NB4 (cell line): ENCODE results near the gene SLC2A5.
A peak's percentile ranks its signal among the peaks of the same experiment; 100 is the strongest.

Source experiments
- DNase-seq: peaks from one replicate; pipeline ENCODE4 v3.0.0; 2010; ENCODE audit warnings: low read depth
- H3K4me3 ChIP-seq: one replicate; pipeline ENCODE4 v1.5.1; 2011; ENCODE audit warnings: mild to moderate bottlenecking, low read depth, low read length, moderate library complexity
- MAX ChIP-seq: IDR thresholded peaks from 2 replicates; pipeline ENCODE4 v1.6.1; 2011; ENCODE audit warnings: low read depth, low read length
- MYC ChIP-seq: IDR thresholded peaks from 2 replicates; pipeline ENCODE4 v1.6.1; 2011; ENCODE audit warnings: low read depth, low read length
- POLR2A ChIP-seq: IDR thresholded peaks from 2 replicates; pipeline ENCODE4 v1.6.1; 2011; ENCODE audit warnings: mild to moderate bottlenecking; ENCODE audit not compliant: insufficient read length; ENCODE audit errors: extremely low read depth
- TF ChIP-seq, protein P1 (sequence below): IDR thresholded peaks from one replicate; pipeline ENCODE4 v1.5.1; 2012; ENCODE audit warnings: low read depth, low read length

Gene SLC2A5

GRCh38 chr1:8992936-8993687, 76.3 kb downstream of the SLC2A5 start:
- DNase-seq = no peak
- TF ChIP-seq POLR2A = no peak
- TF ChIP-seq MYC = no peak
- TF ChIP-seq MAX = no peak
- TF ChIP-seq, protein P1, sequence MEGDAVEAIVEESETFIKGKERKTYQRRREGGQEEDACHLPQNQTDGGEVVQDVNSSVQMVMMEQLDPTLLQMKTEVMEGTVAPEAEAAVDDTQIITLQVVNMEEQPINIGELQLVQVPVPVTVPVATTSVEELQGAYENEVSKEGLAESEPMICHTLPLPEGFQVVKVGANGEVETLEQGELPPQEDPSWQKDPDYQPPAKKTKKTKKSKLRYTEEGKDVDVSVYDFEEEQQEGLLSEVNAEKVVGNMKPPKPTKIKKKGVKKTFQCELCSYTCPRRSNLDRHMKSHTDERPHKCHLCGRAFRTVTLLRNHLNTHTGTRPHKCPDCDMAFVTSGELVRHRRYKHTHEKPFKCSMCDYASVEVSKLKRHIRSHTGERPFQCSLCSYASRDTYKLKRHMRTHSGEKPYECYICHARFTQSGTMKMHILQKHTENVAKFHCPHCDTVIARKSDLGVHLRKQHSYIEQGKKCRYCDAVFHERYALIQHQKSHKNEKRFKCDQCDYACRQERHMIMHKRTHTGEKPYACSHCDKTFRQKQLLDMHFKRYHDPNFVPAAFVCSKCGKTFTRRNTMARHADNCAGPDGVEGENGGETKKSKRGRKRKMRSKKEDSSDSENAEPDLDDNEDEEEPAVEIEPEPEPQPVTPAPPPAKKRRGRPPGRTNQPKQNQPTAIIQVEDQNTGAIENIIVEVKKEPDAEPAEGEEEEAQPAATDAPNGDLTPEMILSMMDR = no peak
- no peak overlapping the region for H3K4me3 ChIP-seq

DNA sequence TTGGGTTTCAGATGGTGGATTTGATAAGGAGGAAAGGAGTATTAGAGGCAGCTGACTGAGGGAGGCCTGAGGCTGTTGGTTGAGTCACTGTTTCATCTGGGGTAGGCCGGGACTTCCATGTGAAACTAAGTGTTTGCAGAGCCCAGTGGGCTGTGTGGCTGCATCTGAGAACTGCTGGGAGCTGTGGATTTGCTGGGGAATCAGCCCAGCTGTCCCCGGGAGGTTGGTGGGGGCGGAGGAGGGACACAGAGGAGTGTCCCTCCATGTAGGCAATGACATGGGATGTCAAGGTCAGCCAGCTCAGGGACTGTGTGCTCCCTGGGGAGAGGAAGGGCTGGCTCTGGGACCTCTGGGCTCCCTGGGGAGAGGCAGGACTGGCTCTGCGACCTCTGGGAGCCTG, 79.6 kb downstream of the SLC2A5 start:
- no peak for DNase-seq

DNA sequence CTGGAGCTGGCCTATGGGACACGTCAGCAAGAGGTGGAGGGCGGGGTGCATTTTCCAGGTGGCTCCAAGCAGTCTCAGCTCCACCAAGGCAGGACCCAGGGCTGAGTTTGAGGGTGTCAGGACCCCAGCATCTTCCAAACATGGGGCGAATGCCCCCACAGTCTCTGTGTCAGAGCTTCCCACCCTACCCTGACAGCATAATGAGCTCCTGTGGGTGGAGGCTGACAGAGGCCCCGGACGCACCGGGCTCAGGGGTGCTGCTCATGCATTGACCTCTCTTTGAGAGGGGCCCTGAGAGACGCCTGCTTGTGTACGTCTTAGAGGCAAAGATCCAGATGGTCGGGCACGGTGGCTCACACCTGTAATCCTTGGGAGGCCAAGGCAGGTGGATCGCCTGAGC, 80.4 kb downstream of the SLC2A5 start:
- no peak for TF ChIP-seq MAX
- TF ChIP-seq, protein P1 = no peak
- TF ChIP-seq MYC = no peak
- TF ChIP-seq POLR2A = no peak
- no peak for DNase-seq
- H3K4me3 ChIP-seq = no peak overlapping the region

More for the DNA sequence above, 79.6 kb downstream of the SLC2A5 start:
- H3K4me3 ChIP-seq = no peak overlapping the region
- TF ChIP-seq POLR2A (no peak), MYC (no peak), MAX (no peak)
- TF ChIP-seq, protein P1 = no peak

- H3K4me3 ChIP-seq = no peak overlapping the region
- TF ChIP-seq POLR2A = no peak
- TF ChIP-seq MAX = no peak
- TF ChIP-seq, protein P1 = no peak
- TF ChIP-seq MYC = no peak
- no peak for DNase-seq
Observed at GRCh38 chr1:8988618-8988967, 80.8 kb downstream of the SLC2A5 start.

GRCh38 chr1:8987881-8988617, 81.4 kb downstream of the SLC2A5 start:
- DNase-seq = peak; percentile 45
- TF ChIP-seq MAX = no peak
- TF ChIP-seq, protein P1 = peak; percentile 87
- H3K4me3 ChIP-seq = no peak overlapping the region
